ENCODE results near the gene ADRA2C. TPM values are rescaled to one million over a fixed set of nuclear protein-coding genes. Genes with fewer than 3 reads are reported as not detected.

The ADRA2C gene
- total RNA-seq, 4 donors from 2014 or later: 0.85 to 8.9 (median 4.4) TPM

DNA sequence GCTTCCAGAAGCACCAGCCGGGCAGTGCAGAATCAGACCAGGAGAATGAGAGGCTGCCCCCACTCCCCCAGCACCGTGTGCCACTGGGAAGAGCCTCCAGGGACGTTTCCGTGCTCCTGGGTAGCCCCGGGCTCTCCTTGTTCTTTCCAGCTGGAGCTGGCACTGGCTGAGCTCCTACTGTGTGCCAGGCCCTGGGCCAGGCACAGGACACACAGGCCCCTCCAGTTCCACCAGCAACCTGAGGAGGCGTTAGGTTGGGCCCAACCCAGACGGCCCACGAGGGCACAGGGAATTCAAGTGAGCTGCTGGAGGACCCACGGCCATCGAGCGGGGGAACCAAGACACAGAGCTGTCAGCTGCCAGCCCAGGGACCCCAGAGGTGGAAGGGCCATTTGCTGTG lies 15.9 kb upstream of the ADRA2C start:
- TF ChIP-seq, protein P1, sequence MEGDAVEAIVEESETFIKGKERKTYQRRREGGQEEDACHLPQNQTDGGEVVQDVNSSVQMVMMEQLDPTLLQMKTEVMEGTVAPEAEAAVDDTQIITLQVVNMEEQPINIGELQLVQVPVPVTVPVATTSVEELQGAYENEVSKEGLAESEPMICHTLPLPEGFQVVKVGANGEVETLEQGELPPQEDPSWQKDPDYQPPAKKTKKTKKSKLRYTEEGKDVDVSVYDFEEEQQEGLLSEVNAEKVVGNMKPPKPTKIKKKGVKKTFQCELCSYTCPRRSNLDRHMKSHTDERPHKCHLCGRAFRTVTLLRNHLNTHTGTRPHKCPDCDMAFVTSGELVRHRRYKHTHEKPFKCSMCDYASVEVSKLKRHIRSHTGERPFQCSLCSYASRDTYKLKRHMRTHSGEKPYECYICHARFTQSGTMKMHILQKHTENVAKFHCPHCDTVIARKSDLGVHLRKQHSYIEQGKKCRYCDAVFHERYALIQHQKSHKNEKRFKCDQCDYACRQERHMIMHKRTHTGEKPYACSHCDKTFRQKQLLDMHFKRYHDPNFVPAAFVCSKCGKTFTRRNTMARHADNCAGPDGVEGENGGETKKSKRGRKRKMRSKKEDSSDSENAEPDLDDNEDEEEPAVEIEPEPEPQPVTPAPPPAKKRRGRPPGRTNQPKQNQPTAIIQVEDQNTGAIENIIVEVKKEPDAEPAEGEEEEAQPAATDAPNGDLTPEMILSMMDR (IDR thresholded peaks at IDR 0.05; ENCODE audit: low read depth): no peak

DNA sequence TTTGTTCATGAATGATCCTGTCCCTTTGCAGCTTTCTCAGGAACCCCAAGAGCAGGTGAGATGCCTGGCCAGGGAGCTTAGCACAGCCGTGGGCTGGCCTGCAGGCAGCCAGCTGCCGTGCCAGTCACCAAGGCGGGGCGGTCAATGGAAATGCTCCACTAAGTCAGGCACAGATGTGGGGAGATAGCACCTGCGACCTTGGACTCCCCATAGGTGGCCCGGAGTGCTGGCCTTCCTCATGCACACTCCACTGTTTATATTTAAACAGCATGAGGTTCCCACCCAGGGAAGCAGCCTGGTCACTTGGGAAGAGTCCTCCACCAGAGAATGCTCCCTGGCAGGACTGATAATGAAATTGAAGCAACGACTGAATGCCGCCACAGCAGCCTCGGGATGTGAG lies 14.2 kb upstream of the ADRA2C start:
- TF ChIP-seq, protein P1 (IDR thresholded peaks at IDR 0.05; ENCODE audit: low read depth): no peak

DNA sequence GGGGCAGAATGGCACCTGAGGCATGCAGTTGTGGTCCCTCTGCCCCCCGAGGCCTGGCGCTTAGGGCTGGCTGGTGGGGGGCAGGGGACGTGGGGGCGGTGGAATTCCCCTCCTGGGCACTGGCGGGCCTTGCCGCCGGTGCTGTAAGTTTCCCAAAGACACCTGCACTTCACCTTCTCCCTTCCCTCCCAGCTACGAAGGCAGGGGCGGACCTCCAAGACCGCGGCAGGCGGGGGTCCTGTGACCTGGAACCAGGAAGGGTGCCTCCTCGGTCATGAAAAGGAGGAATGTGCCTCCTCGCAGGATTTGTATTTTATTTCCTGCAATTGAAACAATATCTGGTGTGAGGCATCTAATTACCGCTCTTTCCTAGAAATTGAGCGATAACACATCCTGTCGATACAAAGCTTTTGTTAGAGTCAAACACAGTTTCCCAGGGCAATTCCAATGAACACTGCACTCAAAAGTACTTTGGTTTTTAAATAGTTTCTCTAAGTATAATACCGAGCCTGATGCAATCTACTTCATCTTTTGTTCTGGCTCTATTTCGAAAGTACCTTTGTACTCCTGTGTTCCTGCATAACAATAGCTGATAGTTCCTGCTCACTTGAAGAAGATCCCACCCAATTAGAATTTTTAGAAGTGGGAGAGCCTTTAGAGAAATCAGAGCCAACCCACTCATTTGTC lies 12.3 kb upstream of the ADRA2C start:
- TF ChIP-seq, protein P1 (IDR thresholded peaks at IDR 0.05; ENCODE audit: low read depth): no peak

DNA sequence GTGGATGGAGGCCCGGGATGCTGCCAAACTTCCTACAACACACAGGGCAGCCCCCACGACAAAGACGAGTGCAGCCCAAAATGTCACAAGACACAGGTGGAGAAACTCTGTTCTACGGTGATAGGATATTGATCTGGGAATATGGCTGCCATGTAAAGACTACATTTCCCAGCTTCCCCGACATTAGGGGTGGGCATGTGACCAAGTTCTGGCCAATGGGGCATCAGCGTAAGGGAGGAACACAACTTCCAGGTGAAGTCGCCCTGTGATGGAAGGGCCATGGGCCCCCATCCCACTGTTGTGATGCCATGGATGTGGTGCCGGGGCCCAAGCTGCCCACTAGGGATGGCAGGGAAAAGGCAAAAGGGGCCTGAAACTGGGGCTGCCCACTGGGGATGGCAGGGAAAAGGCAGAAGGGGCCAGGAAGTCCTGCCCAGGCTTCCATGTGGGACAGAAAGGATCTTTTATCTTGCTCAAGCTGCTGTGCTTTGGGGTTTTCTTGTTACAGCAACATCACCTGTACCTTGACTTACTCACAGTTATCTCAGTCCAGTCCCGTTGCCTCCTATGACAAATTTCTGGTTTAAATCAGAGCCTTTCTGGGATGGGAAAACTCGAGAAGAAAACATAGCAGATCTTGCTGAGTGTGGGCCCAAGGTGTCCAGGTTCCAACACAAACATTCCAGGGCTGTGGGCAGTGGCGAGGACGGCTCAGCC lies 9.7 kb upstream of the ADRA2C start:
- TF ChIP-seq, protein P1 (IDR thresholded peaks at IDR 0.05; ENCODE audit: low read depth): no peak

DNA sequence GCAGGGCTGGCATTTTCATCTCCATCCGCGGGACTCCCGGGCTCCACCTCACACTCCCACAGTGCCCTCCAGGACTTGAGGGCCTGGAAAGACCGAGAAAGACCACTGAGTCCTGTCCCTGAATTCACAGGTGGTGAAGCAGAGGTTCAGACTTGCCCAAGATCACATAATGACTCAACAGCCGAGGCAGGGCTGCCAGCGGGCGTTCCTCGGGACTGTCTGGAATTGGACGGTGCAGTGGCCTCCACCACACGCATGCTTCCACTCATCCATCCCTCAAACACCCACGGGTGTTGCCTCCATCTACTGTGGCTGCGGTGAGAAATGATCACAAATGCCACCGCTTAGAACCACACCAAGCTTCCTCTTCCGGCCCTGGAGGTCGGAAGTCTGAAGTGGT lies 6.9 kb upstream of the ADRA2C start:
- TF ChIP-seq, protein P1 (IDR thresholded peaks at IDR 0.05; ENCODE audit: low read depth): no peak

DNA sequence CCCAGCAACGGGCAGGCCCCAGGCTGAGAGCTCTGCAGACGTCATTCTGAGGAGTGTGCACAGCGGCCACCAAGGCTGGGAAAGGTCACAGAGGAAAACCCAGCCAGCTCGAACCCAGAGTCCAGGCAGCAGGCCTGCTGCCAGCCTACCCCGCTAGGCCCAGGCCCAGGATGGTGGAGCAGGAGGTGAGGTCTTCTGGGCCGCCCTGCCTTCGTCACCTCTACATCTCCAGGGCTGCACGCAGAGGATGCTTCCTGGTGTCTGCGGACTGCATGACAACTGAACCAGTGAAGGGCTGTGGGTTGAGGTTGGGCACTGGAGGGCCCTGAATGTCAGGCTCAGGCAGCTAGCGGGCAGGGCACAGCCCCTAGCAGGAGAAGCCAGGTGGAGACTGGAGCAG lies 5.8 kb upstream of the ADRA2C start:
- TF ChIP-seq, protein P1 (IDR thresholded peaks at IDR 0.05; ENCODE audit: low read depth): no peak

DNA sequence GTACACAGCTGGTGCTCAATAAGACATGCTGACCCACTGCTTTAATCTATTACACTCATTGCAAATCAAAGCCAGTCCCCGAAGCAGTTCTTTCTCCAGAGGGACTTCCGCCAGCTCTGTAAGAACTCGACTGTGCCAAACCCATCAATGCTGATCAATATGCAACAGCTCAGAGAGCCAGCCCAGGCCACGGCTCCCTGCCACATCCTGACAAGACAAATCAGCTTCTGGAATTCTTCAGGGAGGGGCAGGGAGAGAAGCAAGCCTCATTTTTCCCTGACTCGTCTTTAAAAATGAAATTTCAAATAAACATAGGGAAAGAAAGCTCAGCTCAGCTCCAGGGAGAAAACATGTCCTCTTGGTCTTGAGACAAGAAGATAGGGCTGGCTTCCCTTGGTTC lies 5.3 kb upstream of the ADRA2C start:
- TF ChIP-seq, protein P1 (IDR thresholded peaks at IDR 0.05; ENCODE audit: low read depth): no peak

All from subcutaneous adipose tissue (tissue), 4 donors.